ENCODE measurements around the gene LHX1. TPM values are rescaled to one million over a fixed set of nuclear protein-coding genes. Genes with fewer than 3 reads are reported as not detected.
A peak's percentile ranks its signal among the peaks of the same experiment; 100 is the strongest.

LHX1 gene
- total RNA-seq, 2 donors from 2014 or later, result not detected

DNA sequence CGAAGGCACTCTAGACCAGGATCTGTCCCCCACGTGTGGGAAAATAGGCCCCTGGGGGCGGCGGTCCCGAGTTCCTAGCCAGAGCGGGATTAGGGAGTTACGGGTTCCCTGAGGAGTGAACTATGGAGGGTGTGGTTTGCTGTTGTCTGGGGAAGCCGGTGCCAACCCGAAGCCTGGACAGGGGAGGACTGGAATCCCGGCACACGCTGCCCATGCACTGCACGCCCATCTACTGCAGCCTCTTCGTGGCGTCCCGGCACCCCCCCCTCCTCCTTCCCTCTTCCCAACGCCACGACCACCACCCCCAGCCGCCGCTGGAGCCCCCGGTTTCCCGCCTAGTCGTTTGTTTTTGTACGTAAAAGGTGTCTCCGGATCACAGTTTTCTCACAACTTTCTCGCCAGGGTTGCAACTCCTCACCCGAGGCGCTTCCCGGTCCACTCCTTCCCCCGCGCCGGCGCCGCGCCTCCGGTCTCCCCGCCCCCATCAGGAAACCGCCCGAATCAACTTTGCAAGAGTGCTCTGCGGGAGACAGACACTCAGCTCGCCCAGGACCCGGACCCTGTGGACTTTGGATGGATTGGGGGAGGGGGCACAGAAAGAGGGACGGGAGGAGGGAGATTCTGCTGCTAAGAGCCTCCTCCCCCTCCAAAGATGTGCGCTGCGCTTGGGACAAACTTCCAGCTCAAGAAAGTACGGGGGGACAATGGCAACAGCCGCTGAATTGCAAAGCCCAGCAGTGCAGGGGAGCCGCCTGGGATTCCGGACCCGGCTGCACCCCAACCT lies 1.4 kb upstream of the LHX1 start:
- DNase-seq (no peak), ATAC-seq (peak in 1 of 2 donors; percentile 20)
- intact Hi-C loops (cut with DNase I), result no loop called here

DNA sequence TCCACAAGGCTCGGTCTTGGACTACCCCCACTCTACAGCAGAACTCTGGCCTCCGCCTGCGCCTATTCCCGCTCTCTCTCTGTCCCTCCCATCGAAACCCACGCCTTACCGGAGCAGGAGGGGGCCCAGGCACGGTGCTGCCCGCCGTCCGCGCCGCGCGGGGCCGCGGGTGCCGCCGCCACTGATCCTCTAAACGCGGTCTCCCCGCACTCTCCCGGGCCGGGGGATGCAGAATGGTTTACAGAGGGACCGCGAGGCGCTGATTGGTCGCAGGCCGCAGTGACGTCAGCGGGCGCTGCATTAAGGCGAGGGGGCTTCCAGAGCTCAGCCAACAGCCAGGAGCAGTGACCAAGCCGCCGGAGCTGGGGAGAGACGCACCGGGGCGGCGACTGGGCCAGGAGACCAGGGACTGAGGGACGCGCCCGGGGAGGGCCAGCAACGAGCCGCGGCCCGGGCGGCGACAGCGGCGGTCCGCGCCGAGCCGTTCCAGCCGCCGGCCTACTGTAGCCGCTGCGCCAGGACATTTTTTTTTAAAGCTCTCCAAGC lies 747 bp upstream of the LHX1 start:
- ATAC-seq (no peak), DNase-seq (no peak)
- intact Hi-C loops (cut with DNase I), result no loop called here

DNA sequence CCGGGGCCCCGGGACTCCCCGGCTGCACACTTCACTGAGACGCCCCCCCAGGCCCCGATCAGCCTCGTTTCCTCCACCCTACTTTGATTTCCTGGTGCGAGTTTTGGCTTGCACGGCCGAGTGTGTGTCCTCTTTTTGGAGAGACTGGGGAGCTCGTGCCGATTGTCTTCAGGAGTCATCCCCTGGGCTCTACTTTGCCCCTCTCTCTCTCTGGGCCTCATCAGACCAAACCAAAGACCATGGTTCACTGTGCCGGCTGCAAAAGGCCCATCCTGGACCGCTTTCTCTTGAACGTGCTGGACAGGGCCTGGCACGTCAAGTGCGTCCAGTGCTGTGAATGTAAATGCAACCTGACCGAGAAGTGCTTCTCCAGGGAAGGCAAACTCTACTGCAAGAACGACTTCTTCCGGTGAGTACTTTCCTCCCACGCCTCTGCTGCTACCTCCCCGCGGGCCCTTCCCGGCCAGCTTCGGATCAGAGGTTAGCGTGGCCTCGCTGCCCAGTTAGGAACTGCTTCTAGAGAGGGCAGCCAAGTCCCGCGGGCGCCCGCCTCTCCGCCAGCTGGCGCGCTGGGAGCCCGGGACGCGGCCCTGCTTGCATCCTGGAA lies 787 bp downstream of the LHX1 start:
- intact Hi-C loops (cut with DNase I), result no loop called here
- ATAC-seq (no peak), DNase-seq (no peak)

DNA sequence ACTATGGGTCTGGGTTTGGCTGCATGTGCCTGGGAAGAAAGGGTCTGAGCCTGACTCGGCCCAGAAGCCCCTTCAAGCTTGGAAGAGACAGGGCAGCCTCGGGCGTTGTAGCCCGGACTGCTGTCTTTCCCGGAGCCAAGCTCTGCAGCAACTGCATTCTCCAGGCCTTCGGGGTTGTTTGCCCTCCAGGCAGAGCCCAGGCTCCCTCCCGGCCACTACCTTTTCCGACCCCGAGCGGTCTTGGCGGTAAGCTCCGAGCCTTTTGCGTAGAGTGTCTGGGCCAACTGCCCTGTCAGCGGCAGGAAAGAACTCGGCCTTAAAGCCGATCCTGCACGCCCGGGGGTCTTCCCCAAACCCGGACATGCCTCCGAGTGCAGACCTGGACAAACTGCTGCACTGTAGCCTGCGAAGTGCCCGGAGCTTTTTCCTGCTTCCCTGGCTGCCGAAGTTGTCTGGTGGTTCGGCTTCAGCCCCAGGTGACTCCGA lies 1.3 kb downstream of the LHX1 start:
- DNase-seq (no peak), ATAC-seq (no peak)
- intact Hi-C loops (cut with DNase I), result no loop called here

DNA sequence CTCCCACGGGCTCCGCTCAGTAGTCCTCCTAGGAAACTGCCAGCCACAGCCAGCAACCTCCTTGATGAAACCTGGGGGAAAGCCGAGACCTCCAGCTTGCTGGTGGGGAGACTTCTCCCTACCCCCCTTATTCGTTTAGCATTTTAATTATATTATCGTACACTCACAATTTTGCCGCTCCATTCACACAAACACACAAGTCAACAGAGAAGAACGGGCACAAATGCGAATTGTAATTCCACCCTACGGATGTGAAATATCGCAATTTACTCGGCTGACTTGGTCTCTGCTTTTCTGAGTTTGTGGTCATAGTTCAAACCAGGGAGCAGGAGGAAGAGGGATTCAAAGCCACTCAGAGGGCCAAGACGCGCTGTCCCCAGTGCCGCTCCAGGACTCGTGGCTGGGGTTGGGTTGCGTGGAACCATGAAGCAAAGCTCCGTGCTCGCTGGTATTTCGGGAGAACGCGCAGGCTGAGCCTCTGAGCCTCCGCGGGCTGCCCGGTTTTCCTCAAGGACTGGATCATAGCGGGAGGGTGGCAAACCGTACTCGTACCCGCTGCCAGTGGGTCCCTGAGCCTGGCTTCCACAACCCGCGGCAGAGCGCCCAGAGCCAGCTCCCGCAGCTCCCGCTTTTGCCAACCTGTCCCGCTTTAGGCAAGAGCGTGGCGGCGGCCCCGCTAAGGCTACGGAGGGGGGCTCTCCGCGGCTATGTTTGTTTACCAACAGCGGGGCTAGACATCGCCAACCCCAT lies 2.0 kb downstream of the LHX1 start:
- ATAC-seq (no peak), DNase-seq (no peak)
- intact Hi-C loops (cut with DNase I), result no loop called here

DNA sequence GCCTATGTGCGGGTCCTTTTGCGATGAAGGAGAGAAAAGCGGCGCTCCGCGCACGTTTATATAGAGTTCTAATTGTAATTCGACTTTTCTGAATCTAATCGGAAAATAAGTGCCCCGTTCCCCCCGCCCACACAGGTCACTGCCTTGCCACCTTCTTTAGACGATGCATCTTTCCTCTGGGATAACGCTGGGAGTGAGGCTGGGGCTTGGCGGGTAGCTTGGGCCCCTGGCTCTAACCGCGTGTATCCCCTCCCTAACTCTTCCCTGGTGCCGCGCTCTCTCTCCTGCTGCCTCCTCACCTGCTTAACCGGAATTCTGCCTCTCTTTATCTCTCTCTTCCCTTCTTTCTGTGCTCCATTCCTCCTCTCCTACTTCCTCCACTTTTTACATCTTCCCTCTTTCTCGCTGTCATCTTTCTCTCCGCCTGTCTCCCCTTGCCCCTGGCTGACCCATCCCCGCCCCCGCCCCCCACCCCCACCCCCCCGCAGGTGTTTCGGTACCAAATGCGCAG lies 2.6 kb downstream of the LHX1 start:
- DNase-seq (no peak), ATAC-seq (no peak)
- intact Hi-C loops (cut with DNase I), result no loop called here

DNA sequence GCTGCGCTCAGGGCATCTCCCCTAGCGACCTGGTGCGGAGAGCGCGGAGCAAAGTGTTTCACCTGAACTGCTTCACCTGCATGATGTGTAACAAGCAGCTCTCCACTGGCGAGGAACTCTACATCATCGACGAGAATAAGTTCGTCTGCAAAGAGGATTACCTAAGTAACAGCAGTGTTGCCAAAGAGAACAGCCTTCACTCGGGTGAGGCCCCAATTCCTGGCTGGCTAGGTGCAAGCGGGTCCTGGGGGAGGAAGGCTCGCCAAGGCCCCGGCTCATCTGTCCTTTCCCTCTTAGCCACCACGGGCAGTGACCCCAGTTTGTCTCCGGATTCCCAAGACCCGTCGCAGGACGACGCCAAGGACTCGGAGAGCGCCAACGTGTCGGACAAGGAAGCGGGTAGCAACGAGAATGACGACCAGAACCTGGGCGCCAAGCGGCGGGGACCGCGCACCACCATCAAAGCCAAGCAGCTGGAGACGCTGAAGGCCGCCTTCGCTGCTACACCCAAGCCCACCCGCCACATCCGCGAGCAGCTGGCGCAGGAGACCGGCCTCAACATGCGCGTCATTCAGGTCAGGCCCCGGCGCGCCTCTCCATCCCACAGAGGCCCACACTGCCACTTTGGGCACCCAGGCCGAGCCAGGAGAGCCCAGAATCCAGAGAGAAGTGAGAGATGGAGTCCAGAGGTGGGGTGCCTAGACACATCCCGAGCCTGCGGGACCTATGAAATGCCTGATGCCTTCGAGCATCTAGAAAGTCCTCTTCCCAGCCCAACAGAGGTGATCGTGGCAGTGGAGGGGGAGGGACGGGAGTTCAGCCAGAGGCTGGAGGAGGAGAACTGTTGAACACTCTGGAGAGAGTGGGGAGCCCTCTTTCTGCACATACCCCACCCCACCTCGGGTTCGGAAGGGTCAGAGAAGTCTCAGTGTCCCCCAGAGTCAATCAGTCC lies 3.3 kb downstream of the LHX1 start:
- intact Hi-C loops (cut with DNase I), result no loop called here
- ATAC-seq, result no peak
- DNase-seq, result no peak

DNA sequence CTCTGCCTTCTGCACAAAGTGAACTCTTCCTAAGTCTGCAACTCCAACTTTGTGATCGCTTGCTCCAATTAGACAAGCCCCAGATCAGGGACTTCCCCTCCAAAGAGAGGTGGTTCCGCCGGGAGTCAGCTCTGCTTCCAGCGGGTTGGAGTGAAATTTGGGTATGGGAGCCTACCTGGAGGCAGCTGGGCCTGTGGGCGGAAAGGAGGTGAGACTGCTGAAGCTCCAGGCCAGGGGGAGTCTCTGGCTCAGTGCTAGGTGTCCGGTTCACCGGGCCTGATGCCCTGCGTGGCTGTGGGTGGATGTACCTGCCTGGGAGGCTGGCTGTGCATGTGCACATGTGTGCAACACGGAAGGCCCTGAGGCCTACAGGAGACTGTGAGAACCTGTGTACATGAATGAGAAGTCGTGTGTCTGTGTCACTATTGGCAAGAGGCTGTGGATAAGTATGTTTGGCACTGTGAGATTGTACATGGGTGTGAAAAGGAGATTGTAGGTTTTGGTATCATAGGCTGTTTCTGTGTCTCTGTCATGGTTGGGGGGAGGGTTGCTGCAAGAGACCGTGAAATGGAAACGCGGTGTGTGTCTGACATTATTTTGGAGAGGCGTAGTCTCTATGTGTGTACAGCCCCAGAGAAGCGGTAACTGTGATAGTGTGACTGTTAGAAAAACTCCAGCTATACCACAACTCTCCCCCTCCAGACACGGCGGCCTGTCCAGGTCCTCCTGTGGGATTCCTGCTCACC lies 4.2 kb downstream of the LHX1 start:
- ATAC-seq (no peak), DNase-seq (no peak)
- intact Hi-C loops (cut with DNase I), result no loop called here

DNA sequence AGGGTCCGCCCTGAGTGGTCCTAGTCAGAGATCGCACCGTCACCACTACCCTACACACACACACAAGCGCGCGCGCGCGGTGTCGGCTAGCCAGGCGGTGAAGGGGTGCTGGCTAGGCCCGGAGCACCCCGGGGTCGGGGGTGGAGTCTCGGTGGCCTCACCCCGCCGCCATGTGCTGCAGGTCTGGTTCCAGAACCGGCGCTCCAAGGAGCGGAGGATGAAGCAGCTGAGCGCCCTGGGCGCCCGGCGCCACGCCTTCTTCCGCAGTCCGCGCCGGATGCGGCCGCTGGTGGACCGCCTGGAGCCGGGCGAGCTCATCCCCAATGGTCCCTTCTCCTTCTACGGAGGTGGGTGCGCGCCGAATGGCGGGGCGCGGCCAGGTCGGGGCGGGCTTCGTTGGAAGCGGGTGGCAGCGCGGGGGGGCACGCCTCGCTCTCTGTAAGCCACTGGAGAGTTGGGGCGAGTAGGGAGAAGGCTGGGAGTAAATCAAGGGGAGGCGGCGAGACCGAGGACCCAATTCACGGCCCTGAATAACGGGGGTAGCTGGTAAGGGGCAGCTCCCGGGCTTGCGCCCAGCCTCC lies 4.8 kb downstream of the LHX1 start:
- DNase-seq, result no peak
- intact Hi-C loops (cut with DNase I), result no loop called here
- peak in 1 of 2 donors; percentile 24 for ATAC-seq

DNA sequence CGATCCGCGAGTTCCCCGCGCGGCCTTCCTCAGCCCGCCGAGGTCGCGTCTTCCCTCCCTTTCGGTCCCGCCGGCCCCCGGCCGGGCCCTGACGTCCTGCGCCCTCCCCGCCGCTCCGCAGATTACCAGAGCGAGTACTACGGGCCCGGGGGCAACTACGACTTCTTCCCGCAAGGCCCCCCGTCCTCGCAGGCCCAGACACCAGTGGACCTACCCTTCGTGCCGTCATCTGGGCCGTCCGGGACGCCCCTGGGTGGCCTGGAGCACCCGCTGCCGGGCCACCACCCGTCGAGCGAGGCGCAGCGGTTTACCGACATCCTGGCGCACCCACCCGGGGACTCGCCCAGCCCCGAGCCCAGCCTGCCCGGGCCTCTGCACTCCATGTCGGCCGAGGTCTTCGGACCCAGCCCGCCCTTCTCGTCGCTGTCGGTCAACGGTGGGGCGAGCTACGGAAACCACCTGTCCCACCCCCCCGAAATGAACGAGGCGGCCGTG lies 5.4 kb downstream of the LHX1 start:
- ATAC-seq (no peak), DNase-seq (no peak)
- intact Hi-C loops (cut with DNase I), result no loop called here

DNA sequence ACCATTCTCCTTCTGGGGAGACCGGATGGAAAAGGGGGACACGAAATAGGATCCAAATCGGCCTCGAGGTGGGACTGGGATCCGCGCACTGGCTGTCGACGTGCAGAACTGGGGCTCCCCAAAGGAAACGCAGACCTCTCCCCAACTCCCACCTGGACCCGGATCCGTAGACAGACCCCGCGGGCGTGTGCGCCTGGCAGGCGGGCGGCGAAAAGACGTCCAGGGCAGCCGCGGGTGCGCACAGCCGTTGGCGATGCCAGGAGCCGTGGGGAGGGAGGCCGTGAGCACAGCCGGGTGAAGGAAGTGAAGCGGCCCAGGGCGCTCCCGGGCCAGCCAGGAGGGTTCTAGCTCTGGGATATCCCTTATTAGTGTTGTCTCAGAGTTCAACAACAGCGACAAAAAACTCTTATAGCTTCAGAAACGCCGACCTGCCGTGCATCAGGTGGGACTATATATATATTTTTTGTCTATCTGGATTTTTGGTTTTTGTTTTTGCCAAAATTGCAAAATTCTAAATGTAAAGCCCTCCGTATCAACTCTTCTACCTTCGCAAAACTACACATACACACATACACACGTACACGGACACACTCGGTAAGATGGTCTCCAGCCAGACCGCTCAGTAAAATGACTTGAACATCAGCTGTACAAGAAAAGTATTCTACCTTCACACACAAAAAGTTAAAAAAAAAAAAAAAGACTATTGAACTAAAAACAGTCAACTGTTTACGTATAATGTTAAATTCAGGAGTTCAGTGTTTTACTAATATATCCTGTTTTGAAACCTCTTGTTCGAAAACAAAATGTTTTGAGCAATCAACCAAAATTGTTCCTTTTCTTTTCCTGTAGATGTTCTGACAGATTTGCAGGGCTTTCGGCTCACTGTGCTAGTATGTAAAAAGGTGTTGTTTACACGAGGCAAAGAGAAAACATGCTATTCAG lies 6.2 kb downstream of the LHX1 start:
- ATAC-seq (no peak), DNase-seq (no peak)
- intact Hi-C loops (cut with DNase I), result no loop called here

DNA sequence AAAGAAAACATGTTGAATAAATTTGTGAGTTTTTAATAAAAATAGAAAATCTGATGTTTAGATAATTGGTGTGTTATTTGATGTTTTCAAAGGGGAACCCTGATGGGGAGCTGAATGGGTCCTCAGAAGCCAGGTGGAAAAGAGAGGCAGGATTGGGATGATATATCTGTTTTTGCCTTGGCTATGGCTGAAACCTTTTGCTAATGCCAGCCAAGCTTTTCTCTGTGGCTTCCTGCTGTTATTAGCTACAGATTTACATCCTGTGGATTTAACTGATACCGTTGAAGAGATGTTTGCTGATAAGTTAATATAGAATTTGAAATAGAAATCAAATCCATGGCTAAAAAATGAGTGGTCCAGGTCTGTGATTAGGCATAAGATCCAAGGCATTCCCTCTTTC lies 7.3 kb downstream of the LHX1 start:
- ATAC-seq (no peak), DNase-seq (no peak)
- intact Hi-C loops (cut with DNase I), result no loop called here

DNA sequence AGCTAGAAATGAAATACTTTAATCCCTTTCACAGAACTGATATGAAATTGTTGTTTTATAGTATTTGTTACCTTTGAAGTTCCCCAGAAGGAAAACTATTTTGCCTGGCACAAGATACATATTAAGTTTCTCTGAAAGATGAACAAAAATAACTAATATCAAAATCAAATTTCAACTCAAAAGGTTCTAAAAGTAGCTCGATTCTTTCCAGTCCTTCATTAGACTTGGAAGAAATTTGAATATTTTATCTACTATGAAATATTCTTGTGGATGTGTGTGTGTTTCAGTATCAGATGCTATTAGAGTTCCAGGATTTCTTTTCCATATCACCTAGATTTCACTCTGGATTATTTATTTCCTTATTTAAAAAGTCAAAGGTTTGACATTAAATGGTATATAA lies 7.9 kb downstream of the LHX1 start:
- ATAC-seq (no peak), DNase-seq (no peak)
- intact Hi-C loops (cut with DNase I), result no loop called here

DNA sequence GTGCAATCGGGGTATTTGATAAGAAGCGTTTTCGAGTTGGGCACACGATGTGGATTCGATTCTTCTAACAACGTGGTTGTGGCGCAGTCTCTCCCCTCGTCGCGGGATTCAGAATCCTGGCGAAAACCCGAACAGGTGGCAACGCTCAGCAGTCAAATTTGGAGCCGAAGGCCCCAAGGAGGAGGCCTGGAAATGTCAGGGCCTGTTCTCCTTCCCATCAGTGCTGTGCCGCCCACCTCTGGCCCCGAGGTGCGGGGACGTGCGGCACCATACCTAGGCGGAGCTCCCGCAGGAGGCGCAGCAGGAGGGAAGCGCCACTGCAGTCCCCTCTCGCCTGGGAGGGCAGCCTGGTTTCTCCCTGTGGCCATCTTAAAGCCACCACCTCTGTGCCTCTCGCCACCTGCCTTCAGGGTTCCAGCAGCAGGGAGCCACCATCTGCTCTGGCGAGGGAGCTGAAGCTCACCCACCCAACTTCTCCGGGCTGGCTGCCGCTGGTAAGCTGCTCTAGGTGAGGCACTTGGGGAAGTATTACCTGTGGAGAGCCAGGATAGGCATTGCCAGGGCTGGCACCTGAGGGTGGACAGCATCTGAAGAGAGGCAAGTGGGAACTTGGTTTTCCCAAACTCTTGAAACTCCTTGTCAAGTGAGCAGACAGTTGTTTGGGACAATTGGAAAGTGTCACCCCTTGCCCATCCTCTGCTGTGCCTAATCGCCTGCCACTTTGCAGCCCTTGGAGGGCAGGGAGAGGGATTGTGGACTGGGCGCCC lies 8.9 kb downstream of the LHX1 start:
- intact Hi-C loops (cut with DNase I), result no loop called here
- no peak for DNase-seq
- no peak for ATAC-seq

DNA sequence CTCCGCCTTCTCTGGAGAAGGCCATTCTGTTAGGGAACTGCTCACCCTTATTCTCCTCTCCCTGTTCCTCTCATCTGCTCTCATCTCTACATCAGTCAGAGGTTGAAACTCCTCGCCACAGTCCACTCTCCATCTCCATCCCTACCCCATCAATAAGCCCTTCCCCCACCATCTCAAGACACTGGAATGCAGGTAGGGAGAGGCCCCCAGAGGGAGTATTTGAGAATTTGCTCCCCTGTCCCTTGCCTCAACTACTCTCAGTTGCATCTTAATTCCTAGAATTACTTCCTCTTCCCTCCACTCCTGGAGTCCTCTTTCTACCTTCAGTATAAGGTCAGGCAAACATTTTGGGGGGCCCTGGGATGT lies 9.4 kb downstream of the LHX1 start:
- ATAC-seq (no peak), DNase-seq (no peak)
- intact Hi-C loops (cut with DNase I), result no loop called here
